ENCODE data around the gene DUSP16.
"Not testable (repeated sequence)": the region's sequence is repeated elsewhere in the genome, so short reads cannot be mapped to it uniquely, and the experiment has no call there.

DUSP16 gene

DNA sequence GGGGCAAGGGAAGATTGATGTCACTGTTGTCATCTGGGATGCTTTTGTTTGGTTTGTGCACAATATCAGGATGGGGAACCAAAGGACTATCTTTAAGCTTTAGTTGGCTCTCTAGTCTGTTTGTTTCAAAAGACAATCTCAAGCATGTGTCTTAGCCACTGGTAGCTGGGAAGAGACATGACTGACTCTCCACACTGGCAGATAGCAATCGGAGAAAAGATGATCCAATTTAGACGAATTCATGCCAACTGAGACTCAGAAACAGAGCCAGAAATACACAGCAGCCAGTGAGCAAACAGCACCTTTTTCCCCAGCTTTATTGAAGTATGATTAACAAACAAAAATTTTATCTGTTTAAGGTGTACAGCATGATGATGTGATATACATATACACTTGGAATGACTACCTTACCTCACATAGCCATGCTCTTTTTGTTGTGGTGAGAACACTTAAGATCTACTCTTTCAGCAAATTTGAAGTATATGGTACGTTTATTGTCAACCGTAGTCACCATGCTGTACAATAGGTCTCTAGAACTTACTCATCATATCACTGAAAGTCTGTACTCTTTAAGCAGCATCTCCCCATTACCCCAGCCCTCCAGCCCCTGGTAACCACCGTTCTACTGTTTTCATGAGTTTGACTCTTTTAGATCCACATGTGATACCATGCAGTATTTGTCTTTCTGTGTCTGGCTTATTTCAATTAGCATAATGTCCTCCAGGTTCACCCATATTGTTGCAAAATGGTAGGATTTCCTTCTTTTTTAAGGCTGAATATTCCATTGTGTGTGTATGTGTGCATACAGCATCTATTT, 50.6 kb downstream of the DUSP16 start:
- Mint-ChIP-seq H3K9me3 (no peaks in the 10 kb centered on the region), H3K27me3 (no peaks in the 10 kb centered on the region), H3K27ac (no peak overlapping the region), H3K4me1 (no peaks in the 10 kb centered on the region), H3K36me3 (no peaks in the 10 kb centered on the region), H3K4me3 (no peak overlapping the region)
- no peak for DNase-seq (ENCODE audit: low spot score in 2 of 2)
- no peak for ATAC-seq (ENCODE audit: low read depth)

DNA sequence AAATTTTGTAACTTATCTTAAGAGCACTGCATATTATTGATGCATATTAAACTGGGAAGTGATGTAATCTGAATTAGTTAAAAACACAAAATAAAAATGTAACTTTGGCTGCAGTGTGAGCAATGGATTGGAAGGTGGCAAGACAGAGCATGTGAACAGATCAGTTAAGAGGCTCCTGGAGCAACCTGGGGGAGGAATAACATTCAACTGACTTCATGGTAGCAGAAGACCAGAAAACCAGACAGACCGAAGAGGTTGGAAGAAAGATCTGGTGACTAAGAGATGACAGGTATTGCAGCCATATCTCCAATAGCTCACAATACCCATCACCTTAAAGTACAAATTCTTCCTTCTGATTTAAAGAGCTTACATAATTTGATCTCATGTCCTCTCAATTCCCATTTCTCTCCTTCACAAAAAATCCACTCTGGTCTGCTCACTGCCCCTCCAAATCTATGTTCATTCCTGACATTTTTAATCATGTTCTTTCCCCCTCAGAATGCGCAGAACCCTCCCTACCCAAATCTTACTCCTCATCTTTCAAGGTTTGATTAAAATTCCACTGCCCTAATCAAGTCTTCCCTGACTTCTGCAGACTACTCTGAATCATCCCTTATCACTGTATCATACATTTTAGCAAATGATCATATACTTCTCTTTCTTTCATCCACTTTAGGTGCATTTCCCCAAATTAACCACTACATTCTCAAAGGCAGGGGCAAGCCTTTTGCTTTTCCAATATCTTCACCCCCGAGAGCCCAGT, 51.5 kb downstream of the DUSP16 start:
- H3K4me3 Mint-ChIP-seq = no peak overlapping the region
- no peaks in the 10 kb centered on the region for H3K36me3 Mint-ChIP-seq
- H3K9me3 Mint-ChIP-seq = no peaks in the 10 kb centered on the region
- no peaks in the 10 kb centered on the region for H3K27me3 Mint-ChIP-seq
- no peak overlapping the region for H3K27ac Mint-ChIP-seq
- peaks cover under 1% of the 10 kb centered on the region for H3K4me1 Mint-ChIP-seq
- DNase-seq (ENCODE audit: low spot score in 2 of 2) (no peak), ATAC-seq (ENCODE audit: low read depth) (no peak)

DNA sequence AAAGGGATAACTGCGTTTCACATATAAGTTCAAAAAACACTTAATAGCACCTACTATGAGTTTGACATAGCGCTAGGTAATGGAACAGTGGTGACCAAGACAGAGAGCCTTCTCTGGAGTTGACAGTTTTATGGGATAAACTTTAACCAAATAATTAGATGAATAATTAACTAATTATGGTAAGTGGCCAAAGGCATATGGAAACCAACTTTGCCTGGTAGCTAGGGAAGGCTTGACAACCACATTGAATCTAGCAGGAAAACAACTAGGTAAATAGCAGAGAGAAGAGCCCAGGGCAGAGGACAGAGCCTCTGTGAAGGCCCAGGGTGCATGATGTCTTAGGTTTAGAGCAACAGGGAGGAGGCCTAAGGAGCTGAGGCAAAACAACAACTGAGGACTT, 52.1 kb downstream of the DUSP16 start:
- DNase-seq (ENCODE audit: low spot score in 2 of 2) = no peak
- H3K36me3 Mint-ChIP-seq = no peaks in the 10 kb centered on the region
- no peaks in the 10 kb centered on the region for H3K9me3 Mint-ChIP-seq
- no peaks in the 10 kb centered on the region for H3K27me3 Mint-ChIP-seq
- no peak for ATAC-seq (ENCODE audit: low read depth)
- peaks cover 5% of the 10 kb centered on the region for H3K4me1 Mint-ChIP-seq
- no peak overlapping the region for H3K4me3 Mint-ChIP-seq
- no peak overlapping the region for H3K27ac Mint-ChIP-seq

DNA sequence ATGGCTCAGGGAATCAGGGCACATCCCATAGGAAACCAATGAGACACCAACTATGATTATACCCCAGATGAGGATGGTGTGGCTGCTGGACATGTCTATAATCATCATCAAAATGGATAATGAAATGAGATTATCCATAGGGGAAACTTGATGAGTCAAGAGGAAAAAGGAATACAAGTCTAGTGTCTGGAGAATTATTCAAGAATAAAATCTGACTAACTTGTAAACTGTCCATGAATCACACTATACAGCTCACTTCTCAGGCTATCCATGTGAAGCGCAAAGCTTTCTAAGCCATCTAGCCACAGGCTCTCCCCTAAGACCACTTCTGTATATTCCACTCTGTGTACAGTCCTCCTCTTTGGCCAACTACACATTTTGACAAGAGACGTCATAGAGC, 52.5 kb downstream of the DUSP16 start:
- no peaks in the 10 kb centered on the region for H3K9me3 Mint-ChIP-seq
- no peak for ATAC-seq (ENCODE audit: low read depth)
- no peak for DNase-seq (ENCODE audit: low spot score in 2 of 2)
- H3K4me1 Mint-ChIP-seq = peaks cover 5% of the 10 kb centered on the region
- H3K4me3 Mint-ChIP-seq = no peak overlapping the region
- no peaks in the 10 kb centered on the region for H3K27me3 Mint-ChIP-seq
- H3K36me3 Mint-ChIP-seq = no peaks in the 10 kb centered on the region
- H3K27ac Mint-ChIP-seq = no peak overlapping the region

DNA sequence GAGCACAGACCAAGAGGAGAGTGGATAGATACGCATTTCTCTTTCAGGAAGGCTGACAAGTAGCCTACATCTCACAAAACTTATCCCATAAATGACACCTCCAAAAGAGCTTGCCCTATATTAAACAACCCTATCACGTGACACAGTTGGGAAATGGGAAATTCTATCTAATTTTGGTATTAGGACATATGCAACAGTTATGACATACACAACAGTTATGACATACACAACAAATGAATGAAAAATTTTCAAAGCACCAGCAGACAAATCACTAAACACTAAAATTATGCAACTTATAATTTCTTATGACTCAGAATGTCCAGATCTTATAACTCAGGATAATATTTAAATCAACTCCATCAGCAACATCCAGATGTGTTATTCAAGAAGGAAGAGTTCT, 54.1 kb downstream of the DUSP16 start:
- no peak for DNase-seq (ENCODE audit: low spot score in 2 of 2)
- Mint-ChIP-seq H3K36me3 (no peaks in the 10 kb centered on the region), H3K9me3 (no peaks in the 10 kb centered on the region), H3K27me3 (no peaks in the 10 kb centered on the region), H3K4me1 (peaks cover 5% of the 10 kb centered on the region), H3K4me3 (no peak overlapping the region), H3K27ac (no peak overlapping the region)
- no peak for ATAC-seq (ENCODE audit: low read depth)

DNA sequence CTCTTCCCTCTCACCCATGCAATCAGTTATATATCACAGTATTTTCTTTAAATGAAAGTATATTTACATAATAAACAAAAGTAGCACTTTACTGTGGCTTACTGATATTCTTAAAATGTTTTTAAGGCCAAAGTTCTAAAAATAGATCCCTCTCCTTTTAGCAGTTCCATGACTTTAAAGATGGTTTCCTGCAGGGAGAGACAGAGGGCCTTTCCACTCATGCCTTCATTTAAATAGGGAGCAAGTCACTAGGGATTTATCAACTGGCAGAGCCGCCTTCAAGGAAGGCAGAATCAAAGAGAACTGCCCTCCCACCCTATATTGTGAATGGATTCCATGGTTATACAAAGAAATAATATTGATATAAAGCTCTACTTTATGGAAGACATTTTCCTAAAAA, 55.5 kb downstream of the DUSP16 start:
- Mint-ChIP-seq H3K4me3 (no peak overlapping the region), H3K9me3 (no peaks in the 10 kb centered on the region), H3K27me3 (no peaks in the 10 kb centered on the region), H3K36me3 (no peaks in the 10 kb centered on the region), H3K27ac (no peak overlapping the region), H3K4me1 (peaks cover 8% of the 10 kb centered on the region)
- ATAC-seq (ENCODE audit: low read depth) = no peak
- no peak for DNase-seq (ENCODE audit: low spot score in 2 of 2)

DNA sequence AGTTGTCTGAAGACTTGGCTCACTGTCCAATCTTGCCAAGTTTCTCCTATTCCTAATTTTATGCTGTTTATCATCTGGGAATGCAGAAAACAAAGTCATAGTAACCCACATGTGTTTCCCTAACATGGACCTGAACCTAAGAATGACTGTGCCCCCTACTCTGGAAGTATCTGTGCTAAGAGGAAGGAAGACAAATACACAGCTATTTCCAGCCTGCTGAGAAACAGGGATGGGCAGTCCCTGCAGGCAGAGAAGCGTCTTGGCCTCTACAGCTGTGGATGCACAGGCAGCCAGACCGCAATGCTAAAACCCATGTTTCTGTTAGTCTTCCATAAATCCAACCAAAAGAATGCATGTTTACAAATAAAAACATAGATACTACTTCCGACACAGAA, 56.2 kb downstream of the DUSP16 start:
- Mint-ChIP-seq H3K9me3 (no peaks in the 10 kb centered on the region), H3K4me3 (no peak overlapping the region), H3K27ac (no peak overlapping the region), H3K27me3 (no peaks in the 10 kb centered on the region), H3K36me3 (no peaks in the 10 kb centered on the region), H3K4me1 (peaks cover 8% of the 10 kb centered on the region)
- no peak for ATAC-seq (ENCODE audit: low read depth)
- DNase-seq (ENCODE audit: low spot score in 2 of 2) = no peak

DNA sequence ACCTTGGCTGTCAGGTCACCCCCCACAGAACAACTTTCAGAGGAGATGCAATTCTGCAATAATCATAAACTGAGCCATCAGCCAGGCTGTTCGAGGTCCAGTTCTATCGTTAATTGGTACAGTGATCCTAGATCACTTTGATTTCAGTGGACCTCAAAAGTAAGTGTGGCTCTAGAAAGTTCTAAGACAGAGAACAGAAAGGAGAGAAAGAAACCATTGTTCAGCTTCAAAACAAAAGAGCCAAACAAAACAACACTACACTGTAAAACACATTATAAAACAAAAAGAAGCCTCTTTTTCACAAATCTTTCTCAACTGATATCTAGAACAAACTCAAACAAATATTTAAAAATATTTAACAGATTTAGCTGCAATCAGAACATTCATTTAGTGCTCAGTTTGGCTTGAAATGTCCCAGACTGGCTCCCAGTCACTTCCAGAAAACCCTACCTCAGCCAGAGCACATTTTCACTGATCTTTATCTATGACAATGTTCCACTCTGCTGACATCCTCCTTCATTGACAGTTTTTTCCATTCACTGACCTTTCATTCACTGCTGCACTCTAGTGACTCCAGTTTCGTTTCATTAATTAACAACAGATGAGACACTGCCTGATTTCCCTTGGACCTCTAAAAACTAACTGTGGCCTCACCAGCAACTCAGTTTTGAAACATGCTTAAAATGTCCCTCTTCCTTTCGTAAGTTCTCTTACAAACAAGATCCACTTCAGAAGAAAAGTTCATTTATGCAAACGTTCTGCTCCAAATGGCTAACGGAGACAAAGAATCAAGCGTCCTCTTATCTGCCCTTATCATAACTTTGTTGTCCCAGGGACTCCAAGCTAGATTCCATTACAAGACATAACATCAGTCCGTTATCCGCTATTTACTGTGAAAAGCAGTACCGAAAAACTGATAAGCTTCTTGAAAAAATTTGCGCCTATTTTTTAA, 56.8 kb downstream of the DUSP16 start:
- H3K4me1 Mint-ChIP-seq = peaks cover 8% of the 10 kb centered on the region
- H3K27ac Mint-ChIP-seq = no peak overlapping the region
- no peaks in the 10 kb centered on the region for H3K27me3 Mint-ChIP-seq
- H3K9me3 Mint-ChIP-seq = no peaks in the 10 kb centered on the region
- ATAC-seq (ENCODE audit: low read depth) = peak; percentile 41
- H3K36me3 Mint-ChIP-seq = no peaks in the 10 kb centered on the region
- DNase-seq (ENCODE audit: low spot score in 2 of 2) = no peak
- no peak overlapping the region for H3K4me3 Mint-ChIP-seq

DNA sequence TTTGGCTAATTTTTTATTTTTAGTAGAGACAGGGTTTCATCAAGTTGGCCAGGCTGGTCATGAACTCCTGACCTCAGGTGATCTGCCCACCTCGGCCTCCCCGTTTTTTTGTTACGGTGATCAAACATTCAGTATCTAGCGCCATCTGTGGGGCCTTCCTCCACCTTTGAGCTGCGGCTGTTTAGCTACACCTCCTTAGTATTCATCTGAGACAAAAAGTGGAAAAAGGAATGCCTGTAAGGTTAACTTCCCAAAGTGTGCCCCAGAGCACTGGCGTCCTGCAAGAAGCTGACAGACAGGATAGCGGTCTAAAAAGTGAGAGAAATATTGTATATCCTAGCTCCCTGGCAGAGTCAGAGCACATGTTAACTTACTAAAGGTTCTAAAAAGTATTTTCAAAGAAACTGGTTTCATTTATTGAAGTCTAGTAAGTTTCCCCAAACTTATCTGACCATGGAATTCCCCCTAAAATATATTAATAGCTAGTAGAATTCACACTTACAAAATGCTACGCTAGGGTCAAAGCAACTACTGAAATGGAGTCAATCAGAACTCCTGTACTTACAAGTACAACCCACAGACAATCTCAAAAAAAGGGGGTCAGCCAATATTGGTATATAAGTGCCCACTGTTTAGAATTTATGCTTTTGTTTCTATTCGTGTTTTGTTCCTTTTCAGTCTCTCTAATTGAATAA, 59.1 kb downstream of the DUSP16 start:
- ATAC-seq (ENCODE audit: low read depth) (no peak), DNase-seq (ENCODE audit: low spot score in 2 of 2) (no peak)
- H3K4me3 Mint-ChIP-seq = no peak overlapping the region
- peaks cover 8% of the 10 kb centered on the region for H3K4me1 Mint-ChIP-seq
- no peaks in the 10 kb centered on the region for H3K27me3 Mint-ChIP-seq
- no peaks in the 10 kb centered on the region for H3K36me3 Mint-ChIP-seq
- no peak overlapping the region for H3K27ac Mint-ChIP-seq
- no peaks in the 10 kb centered on the region for H3K9me3 Mint-ChIP-seq

DNA sequence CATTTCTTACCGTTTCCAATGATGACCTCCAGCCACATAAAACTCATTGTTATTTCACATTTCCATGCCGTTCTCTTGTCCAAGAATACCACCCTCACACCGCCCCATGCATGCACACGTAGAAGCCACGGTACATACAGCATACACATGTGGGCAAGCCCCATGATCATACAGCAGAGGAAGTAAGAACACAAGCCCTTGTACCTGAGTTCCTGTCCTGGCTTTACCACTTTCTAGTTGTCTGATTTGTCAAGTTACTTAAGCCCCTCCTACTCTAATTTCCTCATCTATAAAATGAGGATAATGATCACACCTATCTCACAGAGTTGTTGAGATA, 59.9 kb downstream of the DUSP16 start:
- H3K9me3 Mint-ChIP-seq = no peaks in the 10 kb centered on the region
- H3K36me3 Mint-ChIP-seq = no peaks in the 10 kb centered on the region
- DNase-seq (ENCODE audit: low spot score in 2 of 2) = no peak
- H3K27ac Mint-ChIP-seq = no peak overlapping the region
- H3K4me1 Mint-ChIP-seq = peaks cover 8% of the 10 kb centered on the region
- H3K4me3 Mint-ChIP-seq = no peak overlapping the region
- no peaks in the 10 kb centered on the region for H3K27me3 Mint-ChIP-seq
- no peak for ATAC-seq (ENCODE audit: low read depth)

DNA sequence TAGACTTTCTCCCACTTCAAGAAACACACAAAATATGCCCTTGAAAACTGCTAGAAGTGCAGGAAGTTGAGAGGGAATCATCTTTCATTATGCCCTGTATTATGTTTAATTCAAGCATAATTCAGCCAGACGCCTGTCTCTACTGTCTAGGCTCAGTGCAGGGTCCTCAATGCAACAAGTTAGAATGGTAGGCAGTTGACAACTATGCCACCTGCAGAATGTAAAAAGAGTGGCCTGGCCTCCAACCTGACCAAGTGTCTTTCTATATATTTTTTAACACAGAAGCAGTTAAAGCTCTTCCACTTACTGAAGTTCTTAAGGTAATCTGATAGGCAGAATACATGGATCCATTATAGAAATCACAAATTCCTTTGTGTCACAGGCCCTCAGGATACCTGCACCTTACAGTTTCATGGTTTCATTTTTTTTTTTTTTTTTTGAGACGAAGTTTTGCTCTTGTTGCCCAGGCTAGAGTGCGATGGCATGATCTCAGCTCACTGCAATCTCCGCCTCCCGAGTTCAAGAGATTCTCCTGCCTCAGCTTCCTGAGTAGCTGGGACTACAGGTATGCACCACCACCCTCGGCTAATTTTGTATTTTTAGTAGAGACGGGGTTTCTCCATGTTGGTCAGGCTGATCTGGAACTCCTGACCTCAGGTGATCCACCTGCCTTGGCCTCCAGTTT, 60.4 kb downstream of the DUSP16 start:
- DNase-seq (ENCODE audit: low spot score in 2 of 2); H3K4me3 Mint-ChIP-seq; ATAC-seq (ENCODE audit: low read depth); H3K36me3 Mint-ChIP-seq; H3K4me1 Mint-ChIP-seq; H3K27me3 Mint-ChIP-seq; H3K9me3 Mint-ChIP-seq; H3K27ac Mint-ChIP-seq: not testable (repeated sequence)

DNA sequence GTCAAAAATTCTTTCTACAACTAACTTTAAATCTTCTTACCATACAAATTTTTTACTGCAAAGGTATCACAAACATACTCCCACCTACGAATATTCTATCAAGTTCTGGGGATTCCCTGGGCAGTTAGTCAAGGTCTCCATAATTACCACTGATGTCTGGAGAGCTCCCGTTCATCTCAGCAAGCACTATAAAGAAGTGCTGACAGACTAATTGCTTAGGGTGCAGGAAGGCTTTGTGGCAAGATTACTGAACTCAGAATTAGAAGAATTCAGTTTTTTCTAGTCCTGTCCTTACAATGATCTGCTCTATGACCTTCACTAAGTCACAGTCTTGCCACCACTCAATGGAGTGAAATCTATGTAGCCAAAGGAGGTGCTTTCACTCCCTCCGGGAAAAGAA, 61.5 kb downstream of the DUSP16 start:
- H3K27ac Mint-ChIP-seq = no peak overlapping the region
- H3K36me3 Mint-ChIP-seq = no peaks in the 10 kb centered on the region
- ATAC-seq (ENCODE audit: low read depth) = no peak
- DNase-seq (ENCODE audit: low spot score in 2 of 2) = no peak
- H3K9me3 Mint-ChIP-seq = no peaks in the 10 kb centered on the region
- H3K27me3 Mint-ChIP-seq = no peaks in the 10 kb centered on the region
- peaks cover 7% of the 10 kb centered on the region for H3K4me1 Mint-ChIP-seq
- H3K4me3 Mint-ChIP-seq = no peak overlapping the region

DNA sequence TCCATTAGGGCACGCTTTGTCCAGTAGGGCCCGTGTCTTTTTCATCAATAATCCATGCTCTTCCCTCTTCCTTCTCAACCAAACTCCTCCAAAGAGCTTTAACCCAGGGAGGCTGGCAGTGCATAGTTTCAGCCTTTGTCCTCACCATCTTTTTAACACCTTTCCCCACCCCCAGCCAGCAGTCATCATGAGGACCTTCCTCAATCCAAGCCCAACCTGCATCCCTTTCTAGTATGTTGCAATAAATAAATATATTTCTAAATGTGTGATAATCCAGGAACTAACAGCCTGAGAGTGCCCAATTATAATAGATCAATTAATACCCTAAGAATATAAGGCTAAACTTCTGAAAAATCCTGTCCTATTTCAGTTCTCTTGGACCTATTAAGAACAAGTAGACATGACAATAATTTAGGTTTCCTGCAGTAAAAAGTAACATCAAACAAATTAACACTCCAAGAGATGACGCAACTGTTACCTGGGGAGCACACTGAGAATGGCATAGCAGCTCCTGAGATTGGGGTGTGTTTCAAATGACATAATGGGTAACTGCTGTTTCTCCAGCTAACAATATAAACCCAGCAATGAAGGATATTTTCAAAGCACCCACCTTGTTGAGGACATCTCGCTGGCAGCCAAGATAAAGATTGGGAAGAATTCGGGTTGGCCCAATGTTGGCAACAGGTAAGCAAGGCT, 62.6 kb downstream of the DUSP16 start:
- ATAC-seq (ENCODE audit: low read depth) (no peak), DNase-seq (ENCODE audit: low spot score in 2 of 2) (no peak)
- Mint-ChIP-seq H3K27me3 (no peaks in the 10 kb centered on the region), H3K4me1 (peaks cover 3% of the 10 kb centered on the region), H3K9me3 (no peaks in the 10 kb centered on the region), H3K36me3 (no peaks in the 10 kb centered on the region), H3K27ac (no peak overlapping the region), H3K4me3 (no peak overlapping the region)
